Activated CD8-positive, alpha-beta memory T cell treated with anti-CD3 and anti-CD28 coated beads, Interleukin-2, amount 50 U/mL, for 24 hours (primary cell): ENCODE results near the gene IFNG.

ENCODE experiments used
- DNase-seq: peaks from one replicate; pipeline ENCODE4 v3.0.0-alpha.2; 2020; ENCODE audit errors: extremely low read depth

Gene IFNG

DNA sequence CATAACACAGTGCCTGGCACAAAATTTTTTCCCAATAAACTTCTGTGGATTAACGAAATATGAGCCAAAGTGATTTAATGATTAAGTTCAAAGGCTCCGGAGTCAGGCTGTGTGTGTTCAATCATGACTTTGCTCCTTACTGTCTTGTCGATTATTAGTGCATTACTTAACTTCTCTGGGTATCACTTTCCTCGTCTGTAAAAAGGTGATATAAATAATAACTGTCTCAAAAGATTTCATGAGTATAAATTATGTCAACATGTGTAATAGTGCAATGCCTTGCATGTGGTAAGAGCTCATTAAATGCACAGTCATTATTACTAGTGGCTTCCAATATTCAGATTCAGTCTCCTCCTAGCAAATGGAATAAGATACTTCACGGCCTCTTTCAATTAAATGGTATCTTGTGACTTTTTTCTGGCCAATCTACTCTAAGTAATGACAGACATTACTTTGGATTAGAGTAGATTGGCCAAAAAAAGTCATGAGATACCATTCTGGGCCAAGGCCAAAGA, 6.8 kb upstream of the IFNG start:
- no peak for DNase-seq

GRCh38 chr12:68163560-68164081, 4.1 kb upstream of the IFNG start:
- no peak for DNase-seq

GRCh38 chr12:68162374-68162773, 2.8 kb upstream of the IFNG start:
- DNase-seq, result no peak

GRCh38 chr12:68158432-68158831, 1.1 kb downstream of the IFNG start:
- no peak for DNase-seq

- no peak for DNase-seq
Observed at GRCh38 chr12:68157380-68157779, 2.2 kb downstream of the IFNG start.

- no peak for DNase-seq
Observed at GRCh38 chr12:68156636-68157035, 2.9 kb downstream of the IFNG start.

DNA sequence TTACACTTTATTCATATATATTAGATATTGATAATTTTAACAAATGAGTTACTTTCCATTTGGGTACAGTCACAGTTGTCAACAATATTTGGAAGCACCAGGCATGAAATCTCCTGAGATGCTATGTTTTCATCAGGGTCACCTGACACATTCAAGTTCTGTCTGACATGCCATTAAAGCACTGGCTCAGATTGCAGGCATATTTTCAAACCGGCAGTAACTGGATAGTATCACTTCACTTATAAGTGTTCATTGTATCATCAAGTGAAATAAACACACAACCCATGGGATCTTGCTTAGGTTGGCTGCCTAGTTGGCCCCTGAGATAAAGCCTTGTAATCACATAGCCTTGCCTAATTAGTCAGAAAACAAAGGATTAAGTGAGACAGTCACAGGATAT, 4.8 kb downstream of the IFNG start:
- no peak for DNase-seq

DNA sequence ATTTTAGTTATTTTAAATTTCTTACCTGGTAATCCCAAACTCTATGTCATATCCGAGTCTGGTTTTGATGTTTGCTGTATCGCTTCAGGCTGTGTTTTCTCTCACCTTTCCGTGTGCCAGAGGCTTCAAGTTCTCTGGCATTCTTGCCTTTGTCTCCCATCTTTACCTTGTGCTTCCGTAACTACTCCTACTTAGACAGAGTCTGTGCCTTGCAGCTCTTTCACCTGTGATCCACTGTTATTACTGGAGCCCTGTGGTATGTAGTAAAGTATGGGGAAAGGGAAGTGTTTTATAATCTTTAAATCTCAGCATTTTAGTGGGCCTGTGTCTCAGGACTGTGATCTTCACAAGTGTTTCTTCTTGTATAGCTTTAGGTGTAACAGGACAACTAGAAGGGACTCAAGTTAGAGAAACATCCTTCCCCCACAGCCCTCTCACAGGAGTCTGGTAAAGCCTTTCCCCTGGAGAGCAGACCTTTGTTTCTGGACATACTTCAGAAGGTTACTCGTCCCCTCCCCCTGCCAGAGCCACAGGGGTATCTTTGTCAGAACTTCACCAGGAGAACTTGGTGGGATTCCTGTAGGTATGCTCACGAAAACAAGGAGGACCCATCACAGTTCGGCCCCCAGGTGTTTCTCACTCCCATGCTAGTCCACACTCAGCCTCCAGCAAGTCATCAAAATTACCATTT, 11.1 kb downstream of the IFNG start:
- DNase-seq, result no peak

DNA sequence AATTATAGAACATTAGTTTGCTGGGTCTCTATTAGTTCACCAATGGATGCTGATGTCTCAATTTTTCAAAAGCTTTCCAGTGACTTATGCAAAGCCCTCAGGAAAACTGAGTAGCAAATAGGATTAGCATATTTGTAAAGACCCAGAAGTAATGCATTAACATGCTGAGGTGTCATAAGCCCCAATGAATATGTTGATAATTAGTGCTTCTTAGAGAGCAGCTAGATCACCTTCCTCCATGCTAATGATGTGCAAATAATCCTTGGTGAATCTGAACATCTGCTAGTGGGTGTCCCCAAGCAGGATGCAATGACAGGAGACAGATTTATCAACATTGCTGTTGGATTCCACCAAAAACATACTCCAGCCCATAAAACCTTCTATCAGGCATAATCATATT, 19.0 kb downstream of the IFNG start:
- no peak for DNase-seq

DNA sequence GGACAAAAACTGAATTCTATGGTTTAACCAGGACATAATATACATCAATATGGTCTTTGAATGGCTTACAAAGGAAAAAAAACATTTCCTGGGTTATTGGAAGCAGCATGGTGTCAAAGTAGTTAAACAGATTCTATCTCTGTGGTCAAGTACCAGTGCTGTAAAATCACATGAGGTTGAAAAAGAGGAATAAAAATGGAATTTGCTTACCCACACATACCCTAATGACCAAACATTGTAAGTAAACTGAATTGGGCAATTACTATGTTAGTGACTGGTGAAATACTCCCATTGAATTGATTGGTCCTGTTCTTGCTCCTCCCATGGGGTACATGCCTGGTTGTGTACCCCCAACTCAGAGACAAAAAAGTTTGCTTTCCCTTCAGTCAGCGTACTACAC, 19.6 kb downstream of the IFNG start:
- no peak for DNase-seq

- DNase-seq, result no peak
Observed at GRCh38 chr12:68139001-68139400, 20.5 kb downstream of the IFNG start.

- no peak for DNase-seq
Observed at GRCh38 chr12:68138480-68138879, 21.1 kb downstream of the IFNG start.

- DNase-seq, result no peak
Observed at GRCh38 chr12:68137335-68137830, 22.2 kb downstream of the IFNG start.

DNA sequence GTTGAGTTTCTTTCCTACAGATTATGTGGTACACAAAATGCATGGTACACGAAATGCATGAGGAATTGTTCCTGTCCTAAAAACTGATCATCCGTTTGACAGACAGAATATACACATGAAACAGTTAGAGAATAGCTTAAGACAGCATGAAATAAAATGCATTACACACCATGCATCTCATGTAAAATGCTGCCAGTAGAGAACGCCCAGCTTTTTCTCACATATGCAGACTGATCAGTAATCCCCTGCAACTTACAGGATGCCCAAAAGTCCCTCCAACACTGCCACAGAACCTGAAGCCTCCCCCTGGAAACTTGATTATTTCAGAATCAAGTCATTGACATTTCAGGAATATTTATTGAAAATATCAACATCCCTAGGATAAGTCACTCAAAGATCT, 24.0 kb downstream of the IFNG start:
- no peak for DNase-seq

DNA sequence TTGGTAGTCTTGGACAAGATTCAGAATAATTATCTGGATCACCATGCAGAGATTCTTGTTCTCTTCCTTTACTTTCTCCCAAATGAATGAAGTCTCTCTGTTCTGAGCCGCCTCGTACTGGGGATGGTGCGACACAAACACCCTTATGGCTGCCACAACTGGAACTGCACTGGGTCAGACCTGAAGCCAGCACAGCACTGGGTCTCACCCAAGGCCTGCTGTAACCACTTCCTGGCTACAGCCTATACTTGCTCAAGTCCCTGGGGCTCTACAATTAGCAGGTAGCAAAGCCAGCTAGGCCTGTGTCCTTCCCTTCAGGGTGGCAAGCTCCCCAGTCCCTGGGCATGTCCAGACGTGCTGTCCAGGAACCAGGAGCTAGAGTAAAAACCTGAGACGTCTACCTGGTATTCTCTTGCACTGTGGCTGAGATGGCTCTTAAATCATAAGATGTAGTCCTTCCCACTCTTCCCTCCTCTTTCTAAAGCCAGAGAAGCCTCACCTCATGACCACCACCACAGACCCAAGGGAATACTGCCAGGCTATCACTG, 27.6 kb downstream of the IFNG start:
- no peak for DNase-seq

DNA sequence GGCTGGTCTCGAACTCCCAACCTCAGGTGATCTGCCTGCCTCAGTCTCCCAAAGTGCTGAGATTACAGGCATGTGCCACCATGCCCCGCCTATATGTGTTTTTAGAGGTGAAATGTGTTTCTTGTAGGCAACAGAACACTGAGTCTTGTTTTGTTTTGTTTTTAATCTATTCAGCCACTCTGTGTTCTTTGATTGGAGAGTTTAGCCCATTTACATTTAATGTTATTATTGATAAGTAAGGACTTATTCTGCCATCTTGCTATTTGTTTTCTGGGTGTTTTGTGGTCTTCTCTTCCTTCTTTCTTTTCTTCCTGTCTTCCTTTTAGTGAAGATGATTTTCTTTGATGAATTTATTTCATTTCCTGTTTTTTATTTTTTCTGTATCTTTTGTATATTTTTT, 29.6 kb downstream of the IFNG start:
- no peak for DNase-seq

GRCh38 chr12:68122236-68122920, 37.2 kb downstream of the IFNG start:
- DNase-seq, result no peak

GRCh38 chr12:68121143-68121542, 38.4 kb downstream of the IFNG start:
- DNase-seq, result no peak

DNA sequence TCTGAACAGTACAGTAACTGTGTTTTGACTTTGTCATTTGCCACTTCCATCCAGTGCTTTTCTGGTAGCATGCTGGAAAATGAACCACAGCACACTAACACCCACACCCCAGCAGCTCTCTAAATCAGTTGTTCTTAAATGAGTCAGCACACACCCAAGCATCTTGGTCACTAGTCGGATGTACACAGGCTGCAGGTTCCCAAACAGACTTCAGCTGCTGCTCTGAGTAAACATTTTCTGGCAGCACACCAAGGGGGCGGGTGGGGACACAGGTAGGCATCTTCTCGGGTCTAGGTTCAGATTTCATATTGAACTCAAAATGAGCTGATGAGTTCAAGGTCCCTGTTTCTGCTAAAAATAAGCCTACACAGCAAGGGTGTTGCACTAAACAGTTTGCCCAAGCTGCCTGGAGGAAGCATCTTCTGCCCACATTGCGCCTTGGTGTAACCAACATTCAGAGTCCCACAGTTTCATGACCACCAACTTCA, 39.8 kb downstream of the IFNG start:
- DNase-seq, result peak; percentile 27

GRCh38 chr12:68119250-68119649, 40.3 kb downstream of the IFNG start:
- no peak for DNase-seq

GRCh38 chr12:68118096-68118755, 41.3 kb downstream of the IFNG start:
- no peak for DNase-seq

DNA sequence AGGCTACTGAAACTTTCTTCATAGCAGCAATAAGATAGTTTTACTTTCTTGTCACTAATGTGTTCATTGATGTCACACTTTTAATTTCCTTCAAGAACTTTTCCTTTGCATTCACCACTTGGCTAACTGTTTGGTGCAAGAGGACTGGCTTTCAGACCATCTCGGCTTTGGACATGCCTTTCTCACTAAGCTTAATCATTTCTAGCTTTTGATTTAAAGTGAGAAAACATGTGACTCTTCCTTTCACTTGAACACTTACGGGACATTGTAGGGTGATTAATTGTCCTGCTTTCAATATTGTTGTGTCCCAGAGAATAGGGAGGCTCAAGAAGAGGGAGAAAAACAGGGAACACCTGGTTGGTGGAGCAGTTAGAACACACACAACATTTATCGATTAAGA, 41.9 kb downstream of the IFNG start:
- no peak for DNase-seq
